Esophagus squamous epithelium (tissue), 4 donors: ENCODE results near the gene CHD2.

Source experiments
- CTCF ChIP-seq, 6 experiments: fragments of 450-650 bp in 4 of 6; fragments of 200-600 bp in 2 of 6; sonication (generic) in 2 of 6; IDR thresholded peaks; one replicate each; pipeline ENCODE4 v1.5.1; 2016 to 2019; ENCODE audit warnings: antibody characterized with exemption in 6 of 6, mild to moderate bottlenecking in 4 of 6, moderate library complexity in 4 of 6
- POLR2A ChIP-seq, 4 donors: fragments of 450-650 bp; IDR thresholded peaks; one replicate each; pipeline ENCODE4 v1.6.1; 2017; ENCODE audit warnings: antibody characterized with exemption in 4 of 4, mild to moderate bottlenecking in 4 of 4, moderate library complexity in 3 of 4

- no peak for TF ChIP-seq POLR2A (IDR thresholded peaks at IDR 0.05)
- TF ChIP-seq CTCF (IDR thresholded peaks at IDR 0.05), result no peak
Measured at GRCh38 chr15:93007994-93008393, 107.9 kb downstream of the CHD2 start.
